GM23248 (cell line): Measurements from ENCODE around the gene FOXF2.

Experiments used
- EZH2 ChIP-seq: fragments of 200-600 bp; sonication (generic); IDR thresholded peaks from 2 replicates; pipeline ENCODE4 v1.6.1; 2018; ENCODE audit warnings: antibody characterized with exemption, mild to moderate bottlenecking; ENCODE audit not compliant: insufficient read depth, poor library complexity, severe bottlenecking
- EZH2phosphoT487 ChIP-seq: fragments of 200-600 bp; sonication (generic); IDR thresholded peaks from 2 replicates; pipeline ENCODE4 v1.6.1; 2018; ENCODE audit warnings: antibody characterized with exemption, moderate library complexity, mild to moderate bottlenecking, low read depth; ENCODE audit not compliant: insufficient read depth

DNA sequence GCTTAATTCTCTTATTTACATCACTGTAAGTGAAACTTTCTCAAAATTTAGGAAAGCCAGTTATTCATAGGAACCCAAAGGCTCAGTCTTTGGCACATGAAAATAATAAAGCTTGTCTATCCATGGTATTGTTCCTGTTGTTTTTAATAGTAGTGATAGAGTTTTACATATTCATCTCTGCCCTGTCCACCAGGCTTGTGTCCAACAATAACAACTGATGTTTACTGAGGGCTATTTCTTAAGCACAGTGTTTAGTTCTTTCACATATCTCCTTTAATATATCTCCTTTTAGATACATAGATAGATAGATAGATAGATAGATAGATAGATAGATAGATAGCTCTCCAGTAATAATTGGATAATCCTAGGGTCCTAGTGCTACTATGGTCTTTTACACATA lies 43.3 kb upstream of the FOXF2 start:
- TF ChIP-seq EZH2 (no peak), EZH2phosphoT487 (no peak)
